SK-N-SH treated with all-trans-retinoic acid at 6 μM for 48 hours (cell line): ENCODE results near the gene THOP1.

Experiments used
- ATAC-seq: fragments of 200-7000 bp; cut with Tn5 transposase; 3 replicates; pipeline ENCODE4 v1.9.1; 2020; ENCODE audit warnings: mild to moderate bottlenecking, moderate library complexity
- ARNTL ChIP-seq: fragments of 450-650 bp; formaldehyde crosslinking; IDR thresholded peaks from 2 replicates; pipeline ENCODE4 v1.5.0; 2020; ENCODE audit warnings: low read depth, mild to moderate bottlenecking, moderate library complexity, borderline replicate concordance
- BACH2 ChIP-seq: fragments of 250-450 bp; sonication (Bioruptor Pico); IDR thresholded peaks from 2 replicates; pipeline ENCODE4 v1.9.0; 2021; ENCODE audit warnings: mild to moderate bottlenecking, borderline replicate concordance
- CREB5 ChIP-seq: fragments of 250-450 bp; sonication (Bioruptor Pico); IDR thresholded peaks from 2 replicates; pipeline ENCODE4 v1.5.1; 2020; ENCODE audit warnings: low read depth, mild to moderate bottlenecking, moderate library complexity
- CSDC2 ChIP-seq: fragments of 250-450 bp; sonication (Bioruptor Pico); IDR thresholded peaks from 2 replicates; pipeline ENCODE4 v1.5.0; 2020; ENCODE audit warnings: mild to moderate bottlenecking, moderate library complexity
- CSRNP3 ChIP-seq: fragments of 250-450 bp; sonication (Bioruptor Pico); IDR thresholded peaks from 2 replicates; pipeline ENCODE4 v1.5.1; 2021; ENCODE audit warnings: mild to moderate bottlenecking, moderate library complexity
- GLIS3 ChIP-seq: fragments of 250-450 bp; sonication (Bioruptor Pico); IDR thresholded peaks from 2 replicates; pipeline ENCODE4 v1.5.0; 2020; ENCODE audit warnings: mild to moderate bottlenecking, moderate library complexity
- ISL1 ChIP-seq: fragments of 250-450 bp; sonication (Bioruptor Pico); IDR thresholded peaks from 2 replicates; pipeline ENCODE4 v2.1.2; 2022; ENCODE audit warnings: mild to moderate bottlenecking, moderate library complexity
- OSR1 ChIP-seq: fragments of 250-450 bp; sonication (Bioruptor Pico); IDR thresholded peaks from 2 replicates; pipeline ENCODE4 v1.8.0; 2022; ENCODE audit warnings: moderate library complexity, mild to moderate bottlenecking, inconsistent platforms
- PATZ1 ChIP-seq: fragments of 250-450 bp; sonication (Bioruptor Pico); IDR thresholded peaks from 2 replicates; pipeline ENCODE4 v1.8.0; 2020; ENCODE audit warnings: mild to moderate bottlenecking, moderate library complexity, borderline replicate concordance
- POU6F1 ChIP-seq: fragments of 250-450 bp; sonication (Bioruptor Pico); IDR thresholded peaks from 2 replicates; pipeline ENCODE4 v1.8.0; 2021; ENCODE audit warnings: low read depth, mild to moderate bottlenecking, moderate library complexity, borderline replicate concordance
- PPARA ChIP-seq: fragments of 250-450 bp; sonication (Bioruptor Pico); IDR thresholded peaks from 2 replicates; pipeline ENCODE4 v1.5.0; 2020; ENCODE audit warnings: mild to moderate bottlenecking, borderline replicate concordance
- RARB ChIP-seq: fragments of 250-450 bp; sonication (Bioruptor Pico); IDR thresholded peaks from 2 replicates; pipeline ENCODE4 v1.8.0; 2021; ENCODE audit warnings: mild to moderate bottlenecking, moderate library complexity
- SNAI2 ChIP-seq: fragments of 250-450 bp; sonication (Bioruptor Pico); IDR thresholded peaks from 2 replicates; pipeline ENCODE4 v1.5.0; 2020; ENCODE audit warnings: mild to moderate bottlenecking, moderate library complexity
- TCF4 ChIP-seq: fragments of 250-450 bp; sonication (Bioruptor Pico); IDR thresholded peaks from 2 replicates; pipeline ENCODE4 v1.8.0; 2021; ENCODE audit warnings: mild to moderate bottlenecking, moderate library complexity, borderline replicate concordance
- TOX ChIP-seq: fragments of 250-450 bp; sonication (Bioruptor Pico); IDR thresholded peaks from 2 replicates; pipeline ENCODE4 v1.8.0; 2021; ENCODE audit warnings: mild to moderate bottlenecking, moderate library complexity, borderline replicate concordance
- TSHZ2 ChIP-seq: fragments of 250-450 bp; sonication (Bioruptor Pico); IDR thresholded peaks from 2 replicates; pipeline ENCODE4 v1.5.0; 2020; ENCODE audit warnings: mild to moderate bottlenecking, moderate library complexity
- ZC3H10 ChIP-seq: fragments of 250-450 bp; sonication (Bioruptor Pico); IDR thresholded peaks from 2 replicates; pipeline ENCODE4 v1.5.1; 2021; ENCODE audit warnings: mild to moderate bottlenecking, moderate library complexity
- ZFP30 ChIP-seq: fragments of 450-650 bp; formaldehyde crosslinking; IDR thresholded peaks from 2 replicates; pipeline ENCODE4 v1.5.0; 2022; ENCODE audit warnings: mild to moderate bottlenecking, moderate library complexity
- ZNF70 ChIP-seq: fragments of 450-650 bp; formaldehyde crosslinking; IDR thresholded peaks from 2 replicates; pipeline ENCODE4 v1.5.0; 2020; ENCODE audit warnings: mild to moderate bottlenecking, moderate library complexity

Gene THOP1

GRCh38 chr19:2798733-2799132, 13.4 kb downstream of the THOP1 start (continued):
- TF ChIP-seq TSHZ2 (CRISPR knock-in tag) (no peak), OSR1 (CRISPR knock-in tag) (no peak), GLIS3 (CRISPR knock-in tag) (no peak), PATZ1 (no peak), CREB5 (no peak), BACH2 (CRISPR knock-in tag) (no peak), ZFP30 (CRISPR knock-in tag) (no peak)

- TF ChIP-seq TCF4 (no peak), ISL1 (CRISPR knock-in tag) (no peak), ZFP30 (CRISPR knock-in tag) (no peak), RARB (no peak), ZNF70 (CRISPR knock-in tag) (no peak), ARNTL (CRISPR knock-in tag) (no peak), CSDC2 (CRISPR knock-in tag) (no peak)
- ATAC-seq: no peak
These were observed 14.1 kb downstream of the THOP1 start for GRCh38 chr19:2799273-2800020.

- ATAC-seq: no peak
- TF ChIP-seq OSR1 (CRISPR knock-in tag) (no peak), POU6F1 (CRISPR knock-in tag) (no peak), SNAI2 (no peak), ZNF70 (CRISPR knock-in tag) (no peak), CSRNP3 (no peak), RARB (no peak), PPARA (no peak), TOX (CRISPR knock-in tag) (no peak), PATZ1 (no peak), ZC3H10 (CRISPR knock-in tag) (no peak), TCF4 (no peak), ARNTL (CRISPR knock-in tag) (no peak), BACH2 (CRISPR knock-in tag) (no peak)
These were observed 15.2 kb downstream of the THOP1 start for GRCh38 chr19:2800506-2800905.
